Ureter (tissue), 1 donor: ENCODE data around the gene KRTAP9-7. TPM values are rescaled to one million over a fixed set of nuclear protein-coding genes. Genes with fewer than 3 reads are reported as not detected.

ENCODE experiments used
- DNase-seq: peaks from one replicate; pipeline ENCODE4 v3.0.0-alpha.2; 2020; ENCODE audit warnings: low spot score
- total RNA-seq: library from RNA; stranded (reverse); gene quantifications from one replicate; pipeline ENCODE4 v1.2.4, GENCODE V29; 2023
- donor health status: DM: yes; HTN: yes; CAD: no.

Gene KRTAP9-7
- total RNA-seq, 1 donor from 2014 or later: not detected

DNA sequence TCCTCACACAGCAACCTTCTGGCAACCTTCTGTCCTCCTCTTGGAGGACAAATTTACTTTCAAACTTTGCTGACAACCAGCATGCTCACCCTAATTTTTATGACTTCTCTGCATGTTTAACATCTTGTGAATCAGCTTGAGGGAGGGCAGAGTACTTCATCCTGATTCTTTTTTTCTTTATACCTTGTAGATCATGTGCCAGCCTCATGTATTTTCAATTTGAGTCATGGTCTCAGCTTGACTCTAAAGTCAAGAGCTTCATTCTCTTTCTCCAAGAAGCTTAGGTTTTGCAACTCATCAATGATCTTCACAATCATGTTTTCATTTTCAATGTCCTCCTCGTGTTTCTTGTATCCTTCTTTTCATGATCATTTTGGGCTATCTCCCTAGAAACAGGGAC, 3.6 kb upstream of the KRTAP9-7 start:
- no peak for DNase-seq

DNA sequence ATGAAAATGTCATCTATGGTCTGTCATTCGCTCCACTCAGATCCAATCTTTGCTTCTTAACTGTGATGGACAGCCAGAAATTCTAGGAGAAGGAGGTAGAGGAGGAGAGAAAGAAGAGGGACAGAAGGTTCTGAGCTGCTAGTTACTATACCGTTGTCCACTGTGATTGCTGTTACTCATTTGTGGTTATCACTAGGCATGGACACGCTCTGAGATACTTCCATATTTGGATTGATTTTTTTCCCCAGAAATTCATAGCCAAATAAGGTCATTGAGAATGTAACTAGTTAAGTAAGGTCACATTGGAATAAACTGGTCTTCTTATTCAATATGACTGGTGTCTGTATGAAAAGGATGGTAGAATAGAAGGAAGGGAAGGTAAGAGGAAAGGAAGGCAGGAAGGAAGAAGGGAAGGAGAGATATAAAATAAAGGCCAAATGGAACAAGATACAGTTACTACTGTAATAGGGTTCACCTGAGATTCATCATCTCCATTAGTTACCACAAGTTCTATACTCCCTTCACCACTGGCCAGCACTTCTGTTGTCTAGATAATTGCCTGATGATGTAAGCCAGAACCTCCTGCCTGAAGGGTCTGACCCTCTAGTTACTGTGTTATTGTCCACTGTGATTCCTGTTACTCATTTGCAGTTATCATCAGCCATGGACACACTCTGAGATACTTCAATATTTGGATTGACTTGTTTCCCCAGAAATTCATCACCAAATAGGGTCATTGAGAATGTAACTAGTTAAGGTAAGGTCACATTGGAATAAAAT, 2.9 kb downstream of the KRTAP9-7 start:
- no peak for DNase-seq

DNA sequence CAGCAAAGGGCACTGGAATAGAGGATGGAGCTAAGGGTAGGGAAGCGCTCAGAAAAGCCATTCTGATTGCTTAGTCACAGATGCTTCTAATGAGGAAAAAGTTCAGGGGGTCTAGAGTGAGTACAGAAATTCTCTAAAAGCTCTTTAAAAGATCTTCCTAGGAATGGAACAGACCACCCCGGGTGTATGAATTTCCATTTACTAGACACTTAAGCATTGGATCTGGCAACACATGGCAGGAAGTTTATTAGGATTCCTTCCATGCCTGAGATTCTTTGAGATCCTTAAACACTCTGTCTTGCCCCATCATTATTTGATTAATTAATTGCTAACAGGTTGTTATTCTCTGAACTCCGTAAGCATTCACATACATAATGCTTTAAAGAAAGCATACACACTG, 8.5 kb downstream of the KRTAP9-7 start:
- no peak for DNase-seq

DNA sequence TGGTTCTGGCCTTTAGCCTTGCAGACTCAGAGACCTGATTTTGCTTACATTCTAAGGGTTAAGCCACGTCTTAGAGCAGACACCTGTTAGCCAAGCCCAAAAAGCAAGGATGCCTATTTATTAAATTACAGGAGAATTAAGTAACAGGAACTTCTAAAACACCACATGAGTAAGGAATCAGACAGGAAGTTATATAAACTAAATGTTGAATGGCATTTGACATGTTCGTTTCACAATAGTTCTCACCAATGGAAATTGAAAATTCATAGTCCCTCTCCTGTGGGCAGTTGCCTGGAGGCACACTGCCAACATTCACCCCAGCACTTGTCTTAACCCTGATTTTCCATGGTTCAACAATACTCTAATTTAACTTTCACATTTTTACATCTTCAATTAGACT, 9.0 kb downstream of the KRTAP9-7 start:
- DNase-seq: no peak

DNA sequence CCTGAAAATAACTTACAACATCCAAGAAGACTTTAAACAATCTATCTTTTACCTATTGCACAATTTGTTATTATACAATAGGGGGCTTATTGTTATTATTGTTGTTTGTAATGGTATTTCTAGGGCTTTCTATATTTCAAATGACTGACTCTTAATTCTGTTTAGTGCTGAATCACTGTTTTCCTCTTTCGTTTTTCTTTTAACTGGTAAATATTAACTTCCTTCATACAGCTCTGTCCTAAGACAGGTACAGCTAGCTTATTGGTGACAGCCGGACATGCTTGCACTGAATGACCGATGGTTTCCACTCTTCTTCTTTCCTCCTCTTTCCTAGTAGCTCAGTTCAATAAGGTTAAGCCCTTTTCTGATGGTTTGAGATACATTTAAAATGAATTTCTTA, 11.6 kb downstream of the KRTAP9-7 start:
- DNase-seq: no peak

DNA sequence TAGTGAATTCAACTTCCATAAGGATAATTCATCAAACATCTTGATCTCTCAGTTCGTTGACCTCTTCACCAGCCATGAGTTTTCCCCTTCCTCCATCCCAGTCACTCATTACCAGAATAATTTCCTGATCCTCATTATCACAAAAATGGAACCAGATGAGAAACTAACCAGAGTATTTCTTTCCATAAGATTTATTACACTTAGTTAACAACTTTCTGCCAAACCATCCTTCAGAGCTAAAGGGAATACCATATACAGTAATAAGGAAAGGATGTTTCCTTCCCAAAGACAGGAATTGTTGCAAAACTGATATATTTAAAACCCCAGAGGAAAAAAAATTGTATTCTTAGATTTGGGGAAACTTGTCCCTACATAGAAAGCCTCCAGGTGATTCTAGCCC, 18.5 kb downstream of the KRTAP9-7 start:
- no peak for DNase-seq

DNA sequence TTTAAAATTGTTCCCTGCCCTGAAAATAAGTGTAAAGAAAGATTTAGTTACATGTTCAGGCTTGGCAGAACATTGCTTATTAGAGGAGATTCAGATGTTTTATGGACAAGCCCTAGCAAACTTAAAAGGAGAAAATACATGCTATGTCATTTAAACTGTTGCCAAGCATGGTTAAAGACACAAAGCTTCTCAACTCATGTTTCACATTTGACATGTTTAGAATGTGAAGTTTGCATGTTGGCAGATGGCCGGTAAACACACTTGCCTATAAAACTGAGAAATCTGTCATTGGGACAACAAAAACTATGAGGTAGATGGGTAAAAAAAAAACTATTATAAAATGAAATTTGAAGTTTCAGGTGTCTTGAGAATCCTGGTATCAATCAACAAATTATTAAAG, 21.3 kb downstream of the KRTAP9-7 start:
- no peak for DNase-seq

DNA sequence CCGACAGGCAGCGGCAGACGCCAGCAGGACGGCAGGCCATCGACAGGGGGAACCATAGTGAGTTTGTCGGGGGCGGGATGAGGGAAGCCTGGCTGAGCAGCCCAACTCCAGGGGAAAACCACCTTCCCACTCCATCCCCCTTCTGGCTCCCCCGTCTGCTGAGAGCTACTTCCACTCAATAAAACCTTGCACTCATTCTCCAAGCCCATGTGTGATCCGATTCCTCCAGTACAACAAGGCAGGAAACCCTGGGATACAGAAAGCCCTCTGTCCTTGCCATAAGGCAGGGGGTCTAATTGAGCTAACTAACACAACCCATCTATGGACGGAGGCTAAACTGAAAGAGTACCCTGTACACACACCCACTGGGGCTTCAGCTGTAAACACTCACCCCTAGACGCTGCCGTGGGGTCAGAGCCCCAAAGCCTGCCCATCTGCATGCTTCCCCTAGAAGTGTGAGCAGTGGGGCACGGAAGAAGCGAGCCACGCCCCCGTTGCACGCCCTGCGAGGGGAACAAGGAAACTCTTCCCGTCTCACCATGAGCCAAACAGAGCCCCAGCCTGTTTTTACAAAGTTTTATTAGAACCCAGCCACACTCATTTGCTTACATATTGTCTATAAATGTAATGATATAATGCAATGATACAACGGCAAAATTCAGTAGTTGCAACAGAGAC, 23.1 kb downstream of the KRTAP9-7 start:
- no peak for DNase-seq

DNA sequence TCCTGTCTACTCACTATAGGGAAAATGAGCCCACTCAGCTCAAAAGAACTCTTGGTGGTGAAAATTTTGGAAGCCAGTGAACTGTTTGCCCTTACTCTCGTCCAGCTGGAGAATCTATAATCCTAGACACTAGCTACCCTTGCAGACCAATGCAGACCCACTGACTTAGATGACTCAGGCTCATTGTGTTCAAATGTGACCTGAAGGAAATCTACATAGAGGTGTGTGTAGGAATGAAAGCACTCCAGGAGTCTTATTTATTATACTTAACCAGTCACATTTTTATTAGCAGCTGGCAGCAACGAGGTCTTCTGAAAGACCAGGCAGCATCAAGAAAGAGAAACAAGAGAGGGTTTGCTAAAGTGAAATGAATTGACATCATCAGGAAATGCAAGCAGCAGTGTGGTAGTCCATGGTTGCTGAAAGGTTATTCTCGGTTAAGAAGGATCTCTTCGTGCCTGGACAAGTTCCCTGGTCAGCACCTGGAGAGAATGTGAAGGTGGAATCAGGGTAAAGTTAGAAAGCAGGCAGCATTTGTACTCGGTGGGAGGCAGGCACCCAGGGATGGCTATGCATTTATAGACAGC, 25.8 kb downstream of the KRTAP9-7 start:
- DNase-seq: peak; percentile 55

DNA sequence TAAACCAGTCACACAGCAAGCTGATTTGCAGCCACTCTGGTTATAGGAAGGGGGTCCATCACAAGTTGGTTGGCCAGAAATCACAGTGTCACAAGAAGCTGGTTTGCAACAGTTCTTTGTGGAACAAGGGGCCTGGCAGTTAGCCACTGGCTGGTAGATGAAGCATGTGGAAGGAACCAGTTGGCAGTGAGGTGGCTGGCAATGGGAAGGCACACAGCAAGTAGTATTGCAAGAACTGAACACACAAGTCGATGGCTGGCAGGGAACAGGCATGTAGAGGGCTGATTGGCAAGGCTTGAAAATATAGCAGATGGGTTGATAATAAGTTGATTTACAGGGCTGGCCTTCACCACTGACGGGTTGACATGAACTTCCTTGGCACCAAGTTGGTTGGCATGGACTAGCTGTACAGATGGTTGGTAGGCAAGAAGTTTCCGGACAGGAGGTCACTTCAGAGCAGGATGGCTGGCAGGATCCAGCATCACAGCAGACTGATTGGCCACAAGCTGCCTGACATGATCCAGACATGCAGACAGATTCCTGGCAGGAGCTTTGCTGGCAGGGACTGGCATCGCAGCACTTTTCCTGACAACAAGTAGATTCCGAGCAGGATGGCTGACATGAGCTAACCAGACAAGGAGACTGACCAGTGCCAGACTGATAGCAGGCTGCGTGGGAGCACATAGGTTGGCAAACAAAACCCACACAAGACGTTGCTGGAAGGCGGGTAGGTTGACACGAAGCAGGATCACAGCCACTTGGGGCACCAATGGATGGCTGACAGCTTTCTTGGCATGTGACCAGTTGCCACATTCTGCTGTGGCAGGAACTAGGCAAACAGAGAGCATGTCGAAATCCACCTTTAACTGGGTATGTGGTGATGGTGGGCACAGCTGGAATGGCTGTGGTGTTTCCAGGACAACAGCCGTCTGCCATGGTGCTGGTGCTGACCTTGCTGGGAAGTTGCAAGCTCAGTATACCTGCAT, 26.7 kb downstream of the KRTAP9-7 start, which contains the start of gene KRTAP29-1:
KRTAP29-1 (minus strand) TSS at position 936 of the 986 bp plus-strand sequence; CDS start at position 936, 0 bp downstream.
- peak; percentile 50 for DNase-seq

DNA sequence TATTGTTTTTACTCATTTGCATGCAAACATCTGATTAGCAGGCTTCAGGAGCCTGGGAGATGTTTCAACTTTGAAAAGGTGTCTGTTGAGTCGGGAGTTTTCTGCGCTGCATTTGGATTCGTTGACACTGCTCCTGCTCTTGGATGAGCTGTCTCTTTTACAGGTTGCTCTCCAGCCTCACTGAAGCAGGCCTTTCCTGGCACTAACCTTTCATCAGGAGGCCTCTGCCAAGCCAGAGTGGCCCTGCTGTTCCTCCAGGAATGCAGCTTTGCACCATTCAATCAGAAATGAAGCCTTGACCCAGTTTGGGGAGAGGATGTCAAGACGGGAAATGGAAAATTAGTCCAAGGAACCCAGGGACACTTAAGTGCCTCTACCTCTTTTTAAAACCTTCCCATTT, 27.5 kb downstream of the KRTAP9-7 start:
- DNase-seq: no peak

DNA sequence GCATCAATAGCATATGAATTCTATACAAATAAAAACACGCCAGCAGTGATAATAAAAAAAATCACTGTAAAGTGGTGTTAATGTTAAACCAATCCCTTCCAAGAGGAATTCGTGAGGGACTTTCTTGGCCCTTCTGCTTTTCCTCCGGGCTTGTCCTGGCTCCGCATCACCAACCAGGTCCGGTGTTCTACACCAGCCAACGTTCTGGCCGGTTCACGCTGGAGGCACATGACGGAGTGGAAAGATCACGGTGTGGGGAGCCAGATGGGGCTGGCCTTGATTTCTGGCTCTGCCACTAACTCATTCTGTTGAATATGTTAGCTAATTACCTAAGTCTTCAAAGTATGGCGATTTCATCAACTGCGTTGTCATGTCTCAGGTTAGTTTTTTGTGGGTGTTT, 28.6 kb downstream of the KRTAP9-7 start:
- DNase-seq: no peak

DNA sequence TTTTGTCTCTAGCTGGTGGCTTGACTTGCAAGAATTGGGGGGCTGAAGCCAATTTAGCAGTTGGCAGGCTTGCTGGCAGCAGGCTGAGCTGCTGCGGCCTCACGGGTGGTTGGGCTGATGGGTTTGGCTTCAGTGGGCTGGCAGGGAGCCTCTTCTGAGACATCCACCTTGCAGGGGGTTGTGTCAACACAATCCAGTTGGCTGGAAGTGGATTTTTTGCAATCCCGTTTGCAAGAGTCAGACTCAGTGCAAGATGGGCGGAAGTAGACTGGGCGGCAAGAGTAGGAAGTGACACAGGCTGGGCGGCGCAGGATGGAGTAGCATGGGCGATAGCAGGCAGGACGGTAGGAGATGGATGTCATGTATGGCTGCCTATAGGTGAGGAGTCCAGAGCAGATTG, 32.1 kb downstream of the KRTAP9-7 start:
- DNase-seq: no peak

DNA sequence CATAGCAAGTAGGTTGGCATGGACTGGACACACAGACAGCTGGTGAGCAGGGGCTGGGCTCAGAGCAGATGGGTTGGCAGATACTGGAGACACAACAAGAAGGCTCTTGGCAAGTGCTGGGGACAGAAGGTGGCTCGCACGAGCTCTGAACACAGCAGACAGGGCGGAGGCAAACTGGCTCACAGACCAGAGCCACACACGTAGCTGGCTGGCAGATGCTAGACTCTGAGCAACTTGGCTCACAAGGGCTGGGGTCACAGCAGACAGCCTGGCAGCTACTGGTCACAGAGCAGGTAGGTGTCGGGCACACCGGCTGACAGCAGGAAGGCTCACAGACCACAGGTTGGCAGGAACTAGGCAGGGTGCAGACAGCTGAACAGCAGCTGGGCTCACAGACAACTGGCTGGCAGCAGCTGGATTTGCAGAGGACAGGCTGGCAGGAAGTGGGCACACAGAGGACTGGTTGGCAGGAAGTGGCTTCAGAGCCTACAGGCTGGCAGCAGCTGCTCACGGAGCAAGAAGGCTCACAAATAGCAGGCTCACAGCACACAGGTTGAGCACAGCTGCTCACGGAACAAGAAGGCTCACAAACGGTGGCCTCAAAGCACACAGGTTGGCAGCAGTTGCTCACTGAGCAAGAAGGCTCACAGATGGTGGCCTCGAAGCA, 32.9 kb downstream of the KRTAP9-7 start:
- peak; percentile 60 for DNase-seq

DNA sequence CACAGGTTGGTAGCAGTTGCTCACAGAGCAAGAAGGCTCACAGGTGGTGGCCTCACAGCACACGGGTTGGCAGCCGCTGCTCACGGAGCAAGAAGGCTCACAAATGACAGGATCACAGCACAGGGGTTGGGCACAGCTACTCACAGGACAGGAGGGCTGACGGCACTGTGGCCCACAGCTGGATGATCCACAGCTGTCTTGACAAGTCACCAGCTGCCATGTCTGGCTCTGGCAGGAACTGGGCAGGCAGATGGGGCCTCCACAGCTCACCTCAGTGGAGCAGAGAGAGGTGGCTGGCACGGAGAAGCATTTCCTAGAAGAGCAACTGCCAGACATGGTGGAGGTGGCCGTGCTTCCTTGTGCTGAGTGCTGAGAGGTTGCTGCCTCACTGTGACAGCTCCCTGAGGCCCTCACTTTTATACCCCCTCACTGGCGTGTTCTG, 33.4 kb downstream of the KRTAP9-7 start, which contains the start of gene KRTAP16-1:
KRTAP16-1 (minus strand) TSS at position 392 of the 442 bp plus-strand sequence; CDS start at position 336, 56 bp downstream.
- no peak for DNase-seq

DNA sequence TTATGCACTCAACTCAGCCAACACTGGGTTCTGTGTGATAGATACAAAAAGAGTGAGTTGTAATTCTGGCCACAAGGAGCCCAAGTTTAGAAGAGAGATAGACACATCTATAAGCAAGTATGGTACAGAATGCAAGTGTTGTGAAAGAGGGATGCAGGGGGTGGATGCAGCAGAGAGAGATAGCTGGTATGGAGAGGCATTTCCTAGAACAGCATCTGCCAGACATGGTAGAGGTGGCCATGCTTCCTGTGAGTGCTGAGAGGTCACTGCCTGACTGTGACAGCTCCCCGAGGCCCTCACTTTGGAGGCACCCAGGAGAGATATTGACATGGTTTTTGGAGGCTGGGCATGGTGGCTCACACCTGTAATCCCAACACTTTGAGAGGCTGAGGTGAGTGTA, 35.6 kb downstream of the KRTAP9-7 start:
- no peak for DNase-seq

DNA sequence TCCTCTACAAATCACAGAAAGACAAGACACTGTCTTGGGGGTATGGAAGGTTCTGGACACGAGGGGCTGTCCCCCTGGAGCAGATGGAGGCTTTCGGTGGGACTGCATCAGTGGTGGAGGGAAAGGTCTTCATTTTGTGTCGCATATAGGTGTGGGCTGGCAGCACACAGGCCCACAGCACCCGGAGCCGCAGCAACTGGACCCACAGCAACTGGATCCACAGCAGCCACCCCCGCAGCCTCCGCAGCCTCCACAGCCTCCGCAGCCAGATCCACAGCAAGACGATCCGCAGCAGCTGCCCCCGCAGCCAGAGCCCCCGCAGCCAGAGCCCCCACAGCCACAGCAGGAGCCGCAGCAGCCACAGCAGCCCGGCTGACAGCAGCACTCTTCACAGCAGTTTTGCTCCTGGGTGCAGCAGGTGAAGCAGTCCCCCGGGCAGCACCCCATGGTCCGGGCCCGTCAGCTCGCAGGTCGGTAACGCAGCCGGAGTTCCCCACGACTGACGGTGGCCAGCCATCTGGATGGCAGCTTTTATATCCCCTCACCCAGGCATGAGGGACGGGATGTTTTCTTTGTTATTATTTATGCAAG, 39.8 kb downstream of the KRTAP9-7 start, which contains the start of gene KRTAP17-1:
KRTAP17-1 (minus strand) TSS at position 507 of the 591 bp plus-strand sequence; CDS start at position 447, 60 bp downstream.
- DNase-seq: no peak

DNA sequence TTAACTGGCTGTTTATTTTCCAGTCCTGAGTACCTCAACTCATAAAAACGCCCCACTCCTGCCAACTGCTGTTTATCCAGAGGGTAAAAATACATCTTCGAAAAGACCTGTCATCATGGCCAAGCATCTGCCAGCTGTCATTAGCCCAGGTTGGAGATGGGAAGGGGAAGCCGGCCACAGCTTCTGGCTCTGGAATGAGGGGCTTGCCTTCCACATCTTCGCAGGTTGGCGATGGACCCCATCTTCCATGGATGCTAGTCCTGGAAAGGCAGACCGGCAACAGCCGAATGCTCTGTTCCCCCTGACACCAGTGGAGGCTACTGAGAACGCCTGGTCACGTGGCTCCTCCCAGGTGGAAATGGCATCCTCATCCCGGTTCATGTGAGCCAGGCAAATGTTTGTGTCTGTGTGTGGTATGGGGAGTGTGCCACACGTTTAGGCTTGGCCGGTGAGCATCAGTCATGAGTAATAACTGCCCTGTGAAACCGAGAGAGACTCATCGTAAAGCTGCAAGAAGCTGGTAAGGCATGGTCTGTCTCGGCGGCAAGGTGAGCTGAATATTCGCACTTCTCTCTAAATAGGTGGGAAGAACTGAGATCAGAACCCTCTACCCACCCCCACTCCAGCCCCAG, 40.4 kb downstream of the KRTAP9-7 start:
- DNase-seq: no peak

DNA sequence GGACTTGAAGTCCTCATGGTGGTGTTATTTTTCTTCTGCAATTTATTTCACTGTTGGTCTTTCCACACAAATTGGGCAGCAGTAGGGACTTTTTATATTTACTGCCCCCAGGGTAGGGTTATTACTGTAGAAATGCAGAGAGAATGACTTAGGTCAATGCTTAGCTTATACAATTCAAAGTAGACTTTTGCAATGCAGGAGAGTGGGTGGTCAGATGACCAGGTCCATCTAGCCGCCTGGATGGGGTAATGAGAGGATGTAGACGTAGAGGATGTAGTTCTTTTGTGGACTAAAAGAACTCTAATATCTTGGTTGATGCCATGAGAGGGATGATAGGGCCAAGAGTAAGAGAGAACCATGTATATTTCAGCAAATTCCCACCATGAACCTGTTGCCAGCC, 42.7 kb downstream of the KRTAP9-7 start:
- DNase-seq: no peak
